Measurements from ENCODE around the gene CYP4F8.
"Not testable (repeated sequence)": the region's sequence is repeated elsewhere in the genome, so short reads cannot be mapped to it uniquely, and the experiment has no call there.

DNA sequence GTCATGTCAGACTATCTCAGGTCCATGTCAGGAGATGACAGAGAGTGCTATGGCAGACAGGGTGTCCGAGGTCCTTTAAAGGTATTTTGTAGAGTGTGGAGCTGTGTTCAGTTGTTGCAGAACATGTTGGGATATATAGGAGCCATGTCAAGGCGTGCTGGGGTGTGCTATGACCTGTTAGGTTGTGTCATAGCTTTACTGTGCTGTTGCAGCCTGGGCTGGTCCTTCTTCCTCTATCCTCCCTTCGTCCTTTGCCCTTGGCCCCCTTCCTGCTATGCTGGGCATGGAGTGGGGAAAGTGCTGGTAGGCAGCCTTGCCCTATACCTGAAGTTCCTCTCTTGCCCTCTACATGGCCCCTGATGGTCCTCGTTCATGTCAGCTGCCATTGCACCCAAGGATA, 64.8 kb downstream of the CYP4F8 start:
- TF ChIP-seq, protein P1, sequence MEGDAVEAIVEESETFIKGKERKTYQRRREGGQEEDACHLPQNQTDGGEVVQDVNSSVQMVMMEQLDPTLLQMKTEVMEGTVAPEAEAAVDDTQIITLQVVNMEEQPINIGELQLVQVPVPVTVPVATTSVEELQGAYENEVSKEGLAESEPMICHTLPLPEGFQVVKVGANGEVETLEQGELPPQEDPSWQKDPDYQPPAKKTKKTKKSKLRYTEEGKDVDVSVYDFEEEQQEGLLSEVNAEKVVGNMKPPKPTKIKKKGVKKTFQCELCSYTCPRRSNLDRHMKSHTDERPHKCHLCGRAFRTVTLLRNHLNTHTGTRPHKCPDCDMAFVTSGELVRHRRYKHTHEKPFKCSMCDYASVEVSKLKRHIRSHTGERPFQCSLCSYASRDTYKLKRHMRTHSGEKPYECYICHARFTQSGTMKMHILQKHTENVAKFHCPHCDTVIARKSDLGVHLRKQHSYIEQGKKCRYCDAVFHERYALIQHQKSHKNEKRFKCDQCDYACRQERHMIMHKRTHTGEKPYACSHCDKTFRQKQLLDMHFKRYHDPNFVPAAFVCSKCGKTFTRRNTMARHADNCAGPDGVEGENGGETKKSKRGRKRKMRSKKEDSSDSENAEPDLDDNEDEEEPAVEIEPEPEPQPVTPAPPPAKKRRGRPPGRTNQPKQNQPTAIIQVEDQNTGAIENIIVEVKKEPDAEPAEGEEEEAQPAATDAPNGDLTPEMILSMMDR (IDR thresholded peaks at IDR 0.05), result not testable (repeated sequence)
- TF ChIP-seq POLR2A (IDR thresholded peaks at IDR 0.05), result not testable (repeated sequence)
